DMS114 treated with DMSO at 0.1 percent for 48 hours (cell line): ENCODE data around the gene EIF5.

ENCODE experiments used
- DNase-seq: peaks from one replicate; lab custom pipeline; 2025; ENCODE audit not compliant: unreplicated experiment; lab: John Stamatoyannopoulos, UW

Gene EIF5

GRCh38 chr14:103366741-103367140 is 32.7 kb downstream of the EIF5 start:
- no peak for DNase-seq

- no peak for DNase-seq
These were observed 34.0 kb downstream of the EIF5 start for GRCh38 chr14:103367995-103368394.

- DNase-seq, result no peak
These were observed 36.0 kb downstream of the EIF5 start for GRCh38 chr14:103370087-103370486.

GRCh38 chr14:103372017-103372416 is 38.0 kb downstream of the EIF5 start:
- no peak for DNase-seq

GRCh38 chr14:103372552-103373304 is 38.7 kb downstream of the EIF5 start:
- DNase-seq, result no peak

GRCh38 chr14:103374121-103374520 is 40.1 kb downstream of the EIF5 start:
- peak; percentile 63 for DNase-seq

- DNase-seq, result no peak
These were observed 43.5 kb downstream of the EIF5 start for GRCh38 chr14:103377522-103378037.

- DNase-seq, result no peak
These were observed 44.2 kb downstream of the EIF5 start for GRCh38 chr14:103378038-103378854.

GRCh38 chr14:103380719-103381377 is 46.8 kb downstream of the EIF5 start:
- no peak for DNase-seq

- DNase-seq, result no peak
These were observed 48.3 kb downstream of the EIF5 start for GRCh38 chr14:103382376-103382775.

GRCh38 chr14:103384450-103385151 is 50.6 kb downstream of the EIF5 start:
- DNase-seq, result no peak

GRCh38 chr14:103385152-103385928 is 51.3 kb downstream of the EIF5 start, which contains the start of gene MARK3:
Gene MARK3, plus strand, starts transcription at chr14:103385415. Its CDS starts 615 bp downstream, at chr14:103386030.
- peak; percentile 83 for DNase-seq

- DNase-seq, result no peak
These were observed 52.1 kb downstream of the EIF5 start for GRCh38 chr14:103385929-103386712.

- no peak for DNase-seq
These were observed 52.8 kb downstream of the EIF5 start for GRCh38 chr14:103386713-103387329.

GRCh38 chr14:103388664-103389063 is 54.6 kb downstream of the EIF5 start:
- DNase-seq, result no peak

GRCh38 chr14:103390605-103391004 is 56.6 kb downstream of the EIF5 start:
- no peak for DNase-seq

GRCh38 chr14:103391048-103391447 is 57.0 kb downstream of the EIF5 start:
- peak; percentile 40 for DNase-seq

- DNase-seq, result no peak
These were observed 58.1 kb downstream of the EIF5 start for GRCh38 chr14:103392106-103392505.

- no peak for DNase-seq
These were observed 58.5 kb downstream of the EIF5 start for GRCh38 chr14:103392572-103392971.
